Right ventricle myocardium superior (tissue), 1 donor: ENCODE results near the gene RPL36. TPM values are rescaled to one million over a fixed set of nuclear protein-coding genes. Genes with fewer than 3 reads are reported as not detected.
"Not testable (repeated sequence)": the region's sequence is repeated elsewhere in the genome, so short reads cannot be mapped to it uniquely, and the experiment has no call there.

ENCODE experiments used
- ATAC-seq: fragments of 200-7000 bp; cut with Tn5 transposase; one replicate; pipeline ENCODE4 v1.9.1; 2020; ENCODE audit warnings: mild to moderate bottlenecking; ENCODE audit not compliant: poor library complexity
- DNase-seq: peaks from one replicate; pipeline ENCODE4 v3.0.0-alpha.2; 2020
- intact Hi-C: fragments of 100-400 bp; cut with DNase I; formaldehyde crosslinking; loops from one replicate; pipeline ENCODE4 v1.11.2; 2022
- total RNA-seq: library from RNA; stranded (reverse); fragmentation: NEBNext Ultra II Directional; extraction: Animal tissue kit (Norgen Biotek cat#: 25700); gene quantifications from one replicate; pipeline ENCODE4 v1.2.1, GENCODE V29; 2021
- donor health status: DM: no; HTN: yes; CAD: no; lungs with severe emphysema.

RPL36 gene
- total RNA-seq, 1 donor from 2014 or later = 367 TPM

DNA sequence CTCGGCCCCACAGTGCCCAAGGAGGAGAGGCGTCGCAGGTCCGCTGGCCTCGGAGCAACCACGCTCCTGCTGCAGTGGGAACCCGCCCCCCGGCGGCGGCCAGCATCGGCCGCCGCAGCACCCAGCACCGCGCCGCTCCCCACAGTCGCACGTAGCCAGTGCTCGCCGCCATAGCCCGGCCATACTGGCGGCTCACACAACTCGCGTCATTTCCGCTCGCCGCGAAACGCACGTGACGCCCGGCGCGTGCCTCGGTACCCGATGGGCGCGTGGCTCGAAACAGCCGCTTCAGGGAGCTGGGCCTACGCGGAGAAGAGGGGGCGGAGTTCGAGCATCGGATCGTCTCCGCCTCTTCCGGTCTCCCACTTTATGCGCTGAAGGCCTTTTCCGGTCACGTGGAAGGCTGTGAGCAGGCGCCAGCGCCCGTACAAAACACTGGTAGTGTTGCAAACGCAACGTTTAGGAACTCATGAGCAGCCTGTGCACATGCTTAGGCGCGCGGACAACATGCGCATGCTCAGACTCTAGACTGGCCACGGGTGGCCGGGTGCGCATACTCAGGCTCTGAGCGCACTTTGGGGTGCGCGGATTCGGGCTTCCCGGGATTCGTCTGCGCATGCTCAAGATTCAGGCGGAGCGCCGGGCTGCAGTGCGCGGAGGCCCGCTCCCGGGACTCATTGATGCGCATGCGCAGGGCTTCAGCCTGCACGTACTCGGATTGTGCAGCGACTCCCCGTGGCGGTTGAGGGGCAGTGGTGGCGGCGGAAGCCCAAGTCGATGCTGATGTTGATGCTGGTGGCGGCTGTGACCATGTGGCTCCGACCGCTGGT lies 30.1 kb downstream of the RPL36 start, which contains the start of the genes CATSPERD and LONP1:
Gene CATSPERD (plus strand): TSS at position 677 of the 830 bp plus-strand sequence. CDS start 101 bp downstream, at position 778.
Gene LONP1 (minus strand): TSS at position 186 of the 830 bp plus-strand sequence. CDS start 14 bp downstream, at position 172.
- intact Hi-C loops = no loop called here
- peak; percentile 99 for DNase-seq
- peak; percentile 98 for ATAC-seq

DNA sequence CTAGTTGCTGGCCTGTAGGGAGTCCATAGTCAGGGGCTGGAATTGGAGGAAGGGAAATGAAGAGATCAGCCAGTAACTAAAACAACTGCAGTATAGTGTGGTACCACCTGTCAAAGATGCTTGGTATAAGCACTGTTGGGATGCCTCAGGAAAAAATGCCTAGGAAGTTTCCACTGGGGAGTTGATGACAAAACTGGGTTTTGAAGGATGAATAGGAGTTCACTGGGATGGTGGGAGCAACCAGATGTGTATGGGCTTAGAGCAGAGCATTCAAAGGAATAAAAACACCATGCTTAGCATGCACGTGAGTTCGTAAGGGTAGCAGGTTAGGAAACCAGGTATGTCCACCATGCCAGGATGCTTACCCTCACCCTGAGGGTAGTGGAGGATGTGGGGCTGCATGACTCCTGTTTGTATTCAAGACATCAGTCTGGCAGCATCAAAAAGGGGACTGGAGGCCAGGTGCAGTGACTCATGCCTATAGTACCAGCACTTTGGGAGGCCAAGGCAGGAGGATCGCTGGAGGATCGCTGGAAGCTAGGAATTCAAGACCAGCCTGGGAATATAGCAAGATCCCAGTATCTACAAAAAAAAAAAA lies 37.5 kb downstream of the RPL36 start:
- intact Hi-C loops = no loop called here

GRCh38 chr19:5733172-5733571 lies 43.1 kb downstream of the RPL36 start:
- DNase-seq, ATAC-seq, intact Hi-C loops: not testable (repeated sequence)

More for the DNA sequence above, 37.5 kb downstream of the RPL36 start:
- DNase-seq (no peak), ATAC-seq (no peak)

DNA sequence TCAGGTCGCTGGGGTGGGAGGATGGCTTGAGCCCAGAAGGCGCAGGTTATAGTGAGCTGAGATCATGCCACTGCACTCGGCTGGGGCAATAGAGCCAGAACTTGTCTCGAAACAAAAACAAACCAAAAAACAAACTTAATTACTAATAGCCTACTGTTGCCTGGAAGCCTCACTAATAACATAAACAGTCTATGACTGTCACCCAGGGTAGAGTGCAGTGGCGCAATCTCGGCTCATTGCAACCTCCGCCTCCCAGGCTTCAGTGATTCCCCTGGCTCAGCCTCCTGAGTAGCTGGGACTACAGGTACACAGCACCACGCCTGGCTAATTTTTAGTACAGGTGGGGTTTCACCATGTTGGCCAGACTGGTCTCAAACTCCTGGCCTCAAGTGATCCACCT lies 48.3 kb downstream of the RPL36 start:
- no peak for DNase-seq
- no peak for ATAC-seq
- intact Hi-C loops = no loop called here

Other genes with a start within 250 kb of the RPL36 start
- not detected for gene ZNRF4, start 234.9 kb upstream of the RPL36 start, total RNA-seq
- not detected for gene TINCR, start 122.3 kb upstream of the RPL36 start, total RNA-seq
- 48.7 TPM for gene SAFB2, start 67.5 kb upstream of the RPL36 start, total RNA-seq
- 61.9 TPM for gene SAFB, start 67.2 kb upstream of the RPL36 start, total RNA-seq
- gene MICOS13, start 9.8 kb upstream of the RPL36 start, total RNA-seq = 165 TPM
- 3.5 TPM for gene HSD11B1L, start 9.3 kb upstream of the RPL36 start, total RNA-seq
- gene LONP1, start 29.9 kb downstream of the RPL36 start, total RNA-seq = 98.8 TPM
- not detected for gene CATSPERD, start 30.3 kb downstream of the RPL36 start, total RNA-seq
- gene PRR22, start 94.5 kb downstream of the RPL36 start, total RNA-seq = 0.62 TPM
- gene DUS3L, start 100.9 kb downstream of the RPL36 start, total RNA-seq = 12.9 TPM
- gene NRTN, start 114.8 kb downstream of the RPL36 start, total RNA-seq = 20.6 TPM
- not detected for gene FUT6, start 149.4 kb downstream of the RPL36 start, total RNA-seq
- gene FUT3, start 161.2 kb downstream of the RPL36 start, total RNA-seq = not detected
- gene FUT5, start 180.2 kb downstream of the RPL36 start, total RNA-seq = not detected
- 606 TPM for gene NDUFA11, start 213.5 kb downstream of the RPL36 start, total RNA-seq
- 2.1 TPM for gene VMAC, start 214.6 kb downstream of the RPL36 start, total RNA-seq
- gene CAPS, start 224.0 kb downstream of the RPL36 start, total RNA-seq = 3.4 TPM